Natural killer cell (primary cell): Measurements from ENCODE around the gene BORCS8. TPM values are rescaled to one million over a fixed set of nuclear protein-coding genes. Genes with fewer than 3 reads are reported as not detected.

ENCODE experiments used
- ATAC-seq, 3 donors: fragments of 150-1000 bp in 2 of 3; fragments of 200-7000 bp in 1 of 3; cut with Tn5 transposase; 1 replicate in 1 of 3; 2 replicates in 2 of 3; pipeline ENCODE4 v1.10.0; 2021; ENCODE audit warnings: mild to moderate bottlenecking in 2 of 3, moderate library complexity in 2 of 3
- DNase-seq, 2 donors: peaks; one replicate each; pipeline versions ENCODE4 v3.0.0 to v3.0.0-alpha.2; 2013 to 2021; ENCODE audit warnings: mixed read lengths in 1 of 2
- H3K27ac ChIP-seq: one replicate; pipeline ENCODE4 v1.5.1; 2013; ENCODE audit warnings: mild to moderate bottlenecking, low read length
- H3K27me3 ChIP-seq: one replicate; pipeline ENCODE4 v1.6.1; 2013; ENCODE audit warnings: low read length; ENCODE audit not compliant: control insufficient read depth, insufficient read depth
- H3K36me3 ChIP-seq: one replicate; pipeline ENCODE4 v1.6.1; 2013; ENCODE audit warnings: low read length; ENCODE audit not compliant: control insufficient read depth, insufficient read depth
- H3K4me1 ChIP-seq: one replicate; pipeline ENCODE4 v1.6.1; 2013; ENCODE audit warnings: low read length; ENCODE audit not compliant: control insufficient read depth, insufficient read depth
- H3K4me3 ChIP-seq: one replicate; pipeline ENCODE4 v1.5.1; 2013; ENCODE audit warnings: low read length
- H3K9me3 ChIP-seq: one replicate; pipeline ENCODE4 v1.6.1; 2013; ENCODE audit warnings: low read length; ENCODE audit not compliant: control insufficient read depth, insufficient read depth
- H3K27ac Mint-ChIP-seq, 2 donors: one replicate each; pipeline ENCODE4 v1.8.0; 2022; ENCODE audit warnings: mild to moderate bottlenecking in 2 of 2, mixed read lengths in 2 of 2, moderate library complexity in 1 of 2
- H3K27me3 Mint-ChIP-seq, 2 donors: one replicate each; pipeline ENCODE4 v1.8.0; 2022; ENCODE audit warnings: low read depth in 2 of 2, mixed read lengths in 2 of 2
- H3K36me3 Mint-ChIP-seq: one replicate; pipeline ENCODE4 v1.8.0; 2022; ENCODE audit warnings: mixed read lengths
- H3K4me1 Mint-ChIP-seq, 2 donors: one replicate each; pipeline ENCODE4 v1.8.0; 2022; ENCODE audit warnings: mixed read lengths in 2 of 2
- H3K4me3 Mint-ChIP-seq: one replicate; pipeline ENCODE4 v1.8.0; 2022; ENCODE audit warnings: mild to moderate bottlenecking, moderate library complexity, mixed read lengths
- H3K9me3 Mint-ChIP-seq, 2 donors: one replicate each; pipeline ENCODE4 v1.8.0; 2022; ENCODE audit warnings: mixed read lengths in 2 of 2
- CTCF ChIP-seq: fragments of 200-600 bp; IDR thresholded peaks from one replicate; pipeline ENCODE4 v1.8.0; 2022; ENCODE audit warnings: antibody characterized with exemption
- WGBS: methylation state at CpG from one replicate; pipeline ENCODE4 v1.1.7; 2013; ENCODE audit warnings: missing lambda C conversion rate; ENCODE audit not compliant: insufficient coverage; 5-methylcytosine and 5-hydroxymethylcytosine counted together
- intact Hi-C: fragments of 100-400 bp; cut with micrococcal nuclease; formaldehyde crosslinking; loops from one replicate; pipeline ENCODE4 v1.14.2; 2022
- total RNA-seq, 4 donors: library from RNA; stranded (reverse); fragments of 120-200 nt in 1 of 4; gene quantifications; one replicate each; pipeline versions ENCODE4 v1.2.3 to v1.2.4, GENCODE V29; 2013 to 2022

BORCS8 gene
- total RNA-seq, 3 donors from 2014 or later (not counting 1 experiment from before 2014, with no cell fraction given), result 28.2 to 42.4 (median 33.2) TPM

DNA sequence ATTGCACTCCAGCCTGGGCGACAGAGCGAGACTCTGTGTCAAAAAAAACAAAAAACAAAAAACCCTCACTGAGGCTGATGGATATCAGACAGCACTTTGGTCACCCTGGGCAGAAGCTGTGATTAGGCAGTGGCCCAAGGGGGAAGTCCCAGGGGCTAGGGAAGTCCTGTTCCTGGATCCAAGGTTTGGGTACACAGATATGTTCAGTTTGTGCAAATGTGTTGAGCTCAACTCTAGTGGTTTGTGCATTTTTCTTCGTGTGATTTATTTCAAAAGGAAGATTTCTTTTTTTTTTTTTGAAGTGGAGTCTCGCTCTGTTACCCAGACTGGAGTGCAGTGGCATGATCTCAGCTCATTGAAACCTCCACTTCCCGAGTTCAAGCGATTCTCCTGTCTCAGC lies 34.1 kb downstream of the BORCS8 start:
- TF ChIP-seq CTCF, result no peak
- 72% methylated on average over 6 of the region's 6 CpGs for WGBS
- ATAC-seq (no peak), DNase-seq (no peak)
- peaks cover 0 to 3% of the 10 kb centered on the region in 2 donors for H3K27me3 Mint-ChIP-seq
- no peaks in the 10 kb centered on the region for H3K36me3 Mint-ChIP-seq
- no peak overlapping the region for H3K27ac ChIP-seq
- no peaks in the 10 kb centered on the region for H3K9me3 ChIP-seq
- H3K4me3 Mint-ChIP-seq, result no peak overlapping the region
- no peaks in the 10 kb centered on the region for H3K27me3 ChIP-seq
- no peak overlapping the region for H3K27ac Mint-ChIP-seq
- H3K4me1 ChIP-seq, result peaks cover 5% of the 10 kb centered on the region
- intact Hi-C loops, result no loop called here
- H3K4me1 Mint-ChIP-seq, result peaks cover 0 to 8% of the 10 kb centered on the region in 2 donors
- no peak overlapping the region for H3K4me3 ChIP-seq
- peaks cover 0 to 3% of the 10 kb centered on the region in 2 donors for H3K9me3 Mint-ChIP-seq
- peaks cover 5% of the 10 kb centered on the region for H3K36me3 ChIP-seq

DNA sequence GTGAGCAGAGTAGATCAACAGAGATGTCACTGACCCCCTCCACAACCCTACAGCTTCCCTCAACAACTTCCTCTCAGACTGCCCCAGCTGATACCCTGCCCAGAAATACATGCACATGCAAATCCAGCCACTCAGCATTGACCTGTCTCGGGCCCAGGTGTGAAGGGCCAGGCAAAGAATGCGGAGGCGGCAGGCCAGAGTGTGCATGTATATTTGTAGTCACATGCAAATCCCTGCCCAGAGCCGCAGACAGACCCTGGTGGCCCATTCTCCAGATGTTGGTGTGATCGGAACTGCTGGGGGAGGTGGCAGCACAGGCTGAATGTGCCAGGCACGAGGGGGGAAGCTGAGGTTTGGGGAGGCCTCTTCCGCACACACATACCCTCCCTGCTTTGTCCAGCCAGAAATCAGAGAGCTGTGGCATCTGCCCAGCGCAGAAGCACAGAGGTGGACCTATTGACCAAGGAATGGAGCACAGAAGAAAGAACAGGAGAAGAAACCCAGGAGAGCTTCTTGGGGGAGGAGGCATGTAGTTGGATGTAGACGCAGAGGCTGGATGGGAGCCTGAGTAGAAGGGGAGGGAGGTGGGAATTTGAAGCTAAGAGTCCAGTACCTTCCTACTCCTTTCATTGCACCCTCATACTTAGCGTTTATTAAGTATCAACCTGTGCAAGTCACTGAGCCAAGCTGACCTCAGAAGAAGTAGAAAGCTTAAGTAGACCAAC lies 36.3 kb downstream of the BORCS8 start:
- Mint-ChIP-seq H3K27me3 (no peaks in the 10 kb centered on the region), H3K36me3 (no peaks in the 10 kb centered on the region), H3K4me1 (no peaks in the 10 kb centered on the region), H3K9me3 (peaks cover 0 to 3% of the 10 kb centered on the region in 2 donors), H3K27ac (no peak overlapping the region), H3K4me3 (no peak overlapping the region)
- DNase-seq, result no peak
- no peak overlapping the region for H3K4me3 ChIP-seq
- peaks cover 4% of the 10 kb centered on the region for H3K4me1 ChIP-seq
- no peak for TF ChIP-seq CTCF
- WGBS, result 78% methylated on average over 8 of the region's 10 CpGs
- H3K9me3 ChIP-seq, result no peaks in the 10 kb centered on the region
- H3K27ac ChIP-seq, result no peak overlapping the region
- no peaks in the 10 kb centered on the region for H3K27me3 ChIP-seq
- intact Hi-C loops, result no loop called here
- H3K36me3 ChIP-seq, result peaks cover 5% of the 10 kb centered on the region
- ATAC-seq, result no peak

DNA sequence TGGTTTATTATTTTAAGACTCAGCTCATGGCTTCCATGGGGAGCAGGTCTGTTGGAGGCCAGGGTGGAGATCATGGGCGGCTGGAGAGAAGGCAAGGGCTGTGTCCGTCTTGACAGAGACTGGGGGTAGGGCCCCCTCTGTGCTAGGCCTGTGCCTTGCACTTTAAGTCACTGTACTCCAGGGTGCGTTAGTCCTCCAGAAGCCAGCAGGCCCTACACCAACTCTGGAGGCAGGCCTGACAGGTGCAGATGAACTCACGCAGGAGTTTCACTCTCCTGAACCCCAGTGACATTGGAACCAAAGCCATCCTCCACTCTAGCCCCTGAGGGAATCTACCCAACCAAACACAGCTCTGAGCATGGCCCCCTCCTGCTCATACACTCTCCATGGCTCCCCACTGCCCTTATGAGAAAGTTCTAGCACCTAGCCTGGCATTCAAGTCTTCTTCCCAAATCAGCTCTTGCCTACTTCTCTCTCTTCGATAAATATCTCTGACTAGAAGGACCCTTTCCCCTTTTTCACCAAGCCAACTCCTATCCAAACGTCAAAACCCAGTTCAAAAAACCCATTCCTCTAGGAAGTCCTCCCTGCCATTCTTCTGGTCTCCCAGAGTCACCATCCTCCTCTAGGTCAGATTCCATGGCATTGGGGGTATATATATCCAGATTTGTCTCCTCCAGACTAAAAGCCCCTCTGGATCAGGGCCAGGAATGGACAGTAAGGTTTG lies 37.0 kb downstream of the BORCS8 start:
- no peaks in the 10 kb centered on the region for H3K36me3 Mint-ChIP-seq
- H3K27me3 Mint-ChIP-seq, result no peaks in the 10 kb centered on the region
- Histone ChIP-seq H3K27me3 (no peaks in the 10 kb centered on the region), H3K9me3 (no peaks in the 10 kb centered on the region), H3K36me3 (peaks cover 5% of the 10 kb centered on the region), H3K27ac (no peak overlapping the region), H3K4me3 (no peak overlapping the region), H3K4me1 (peaks cover 3% of the 10 kb centered on the region)
- no peak for DNase-seq
- H3K9me3 Mint-ChIP-seq, result peaks cover 0 to 3% of the 10 kb centered on the region in 2 donors
- WGBS, result 92% methylated on average over 6 of the region's 6 CpGs
- H3K27ac Mint-ChIP-seq, result no peak overlapping the region
- ATAC-seq, result no peak
- no peaks in the 10 kb centered on the region for H3K4me1 Mint-ChIP-seq
- intact Hi-C loops, result no loop called here
- TF ChIP-seq CTCF, result no peak
- no peak overlapping the region for H3K4me3 Mint-ChIP-seq
